ENCODE measurements around the gene CDH13.

DNA sequence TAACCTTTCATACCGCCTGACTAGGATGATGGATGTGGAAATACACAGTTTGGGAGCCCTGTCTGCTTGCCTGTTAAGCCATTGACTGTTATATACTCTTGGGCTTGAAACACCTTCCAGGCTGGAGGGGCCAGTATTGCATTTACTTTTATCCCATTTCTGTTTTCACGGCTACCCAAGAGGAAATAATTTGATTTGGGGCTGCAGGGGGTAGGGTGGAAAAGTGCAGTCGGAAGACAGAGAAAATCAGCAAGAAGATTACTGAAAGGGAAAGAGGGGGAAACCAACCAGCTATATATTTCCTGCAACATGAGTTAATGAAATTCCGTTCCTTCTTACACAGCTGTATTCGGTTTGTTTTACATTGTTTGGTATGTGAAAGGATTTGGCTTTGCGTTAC, 202.5 kb downstream of the CDH13 start:
- TF ChIP-seq, protein P1, sequence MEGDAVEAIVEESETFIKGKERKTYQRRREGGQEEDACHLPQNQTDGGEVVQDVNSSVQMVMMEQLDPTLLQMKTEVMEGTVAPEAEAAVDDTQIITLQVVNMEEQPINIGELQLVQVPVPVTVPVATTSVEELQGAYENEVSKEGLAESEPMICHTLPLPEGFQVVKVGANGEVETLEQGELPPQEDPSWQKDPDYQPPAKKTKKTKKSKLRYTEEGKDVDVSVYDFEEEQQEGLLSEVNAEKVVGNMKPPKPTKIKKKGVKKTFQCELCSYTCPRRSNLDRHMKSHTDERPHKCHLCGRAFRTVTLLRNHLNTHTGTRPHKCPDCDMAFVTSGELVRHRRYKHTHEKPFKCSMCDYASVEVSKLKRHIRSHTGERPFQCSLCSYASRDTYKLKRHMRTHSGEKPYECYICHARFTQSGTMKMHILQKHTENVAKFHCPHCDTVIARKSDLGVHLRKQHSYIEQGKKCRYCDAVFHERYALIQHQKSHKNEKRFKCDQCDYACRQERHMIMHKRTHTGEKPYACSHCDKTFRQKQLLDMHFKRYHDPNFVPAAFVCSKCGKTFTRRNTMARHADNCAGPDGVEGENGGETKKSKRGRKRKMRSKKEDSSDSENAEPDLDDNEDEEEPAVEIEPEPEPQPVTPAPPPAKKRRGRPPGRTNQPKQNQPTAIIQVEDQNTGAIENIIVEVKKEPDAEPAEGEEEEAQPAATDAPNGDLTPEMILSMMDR (IDR thresholded peaks at IDR 0.05 in 4 of 5, conservative IDR thresholded peaks at IDR 0.05 in 1 of 5), result no peak
- TF ChIP-seq POLR2A (IDR thresholded peaks at IDR 0.05), result no peak
